Upper lobe of left lung (tissue), 4 donors: ENCODE measurements around the gene SIK3.

Experiments used
- CTCF ChIP-seq, 6 experiments: fragments of 450-650 bp in 4 of 6; fragments of 200-600 bp in 2 of 6; sonication (generic) in 2 of 6; IDR thresholded peaks; one replicate each; pipeline ENCODE4 v1.5.1; 2016 to 2019; ENCODE audit warnings: antibody characterized with exemption in 6 of 6
- POLR2A ChIP-seq, 4 donors: fragments of 450-650 bp; IDR thresholded peaks; one replicate each; pipeline ENCODE4 v1.5.1; 2016 to 2017; ENCODE audit warnings: antibody characterized with exemption in 4 of 4, mild to moderate bottlenecking in 2 of 4
- POLR2AphosphoS5 ChIP-seq, 2 donors: sonication (generic); formaldehyde crosslinking; IDR thresholded peaks; one replicate each; pipeline ENCODE4 v1.5.1; 2017; ENCODE audit warnings: antibody characterized with exemption in 2 of 2

GRCh38 chr11:116865696-116866095 lies 232.5 kb downstream of the SIK3 start:
- no peak for TF ChIP-seq POLR2A (IDR thresholded peaks at IDR 0.05)
- TF ChIP-seq CTCF (IDR thresholded peaks at IDR 0.05), result no peak
- no peak for TF ChIP-seq POLR2AphosphoS5 (IDR thresholded peaks at IDR 0.05)
